Measurements from ENCODE around the gene ONECUT3.

DNA sequence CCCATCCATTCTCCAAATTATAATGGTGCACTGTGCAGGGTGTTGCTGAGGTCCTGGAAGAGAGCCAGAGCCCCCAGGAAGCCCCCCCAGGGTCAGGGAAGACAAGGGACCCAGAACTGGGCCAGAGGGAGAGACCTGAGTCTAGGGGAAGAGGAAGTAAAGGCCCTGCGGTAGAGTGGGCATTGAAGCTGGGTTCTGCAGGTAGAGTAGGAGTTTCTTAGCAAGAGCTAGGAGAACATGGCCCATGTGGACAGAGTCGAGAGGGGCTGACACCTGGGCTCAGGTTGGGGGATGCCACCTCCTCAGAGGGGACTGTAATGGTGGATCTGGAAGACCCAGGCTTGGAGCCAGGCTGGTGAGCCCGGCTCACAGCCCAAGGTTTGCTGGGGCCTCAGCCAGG lies 17.0 kb upstream of the ONECUT3 start:
- TF ChIP-seq, protein P1, sequence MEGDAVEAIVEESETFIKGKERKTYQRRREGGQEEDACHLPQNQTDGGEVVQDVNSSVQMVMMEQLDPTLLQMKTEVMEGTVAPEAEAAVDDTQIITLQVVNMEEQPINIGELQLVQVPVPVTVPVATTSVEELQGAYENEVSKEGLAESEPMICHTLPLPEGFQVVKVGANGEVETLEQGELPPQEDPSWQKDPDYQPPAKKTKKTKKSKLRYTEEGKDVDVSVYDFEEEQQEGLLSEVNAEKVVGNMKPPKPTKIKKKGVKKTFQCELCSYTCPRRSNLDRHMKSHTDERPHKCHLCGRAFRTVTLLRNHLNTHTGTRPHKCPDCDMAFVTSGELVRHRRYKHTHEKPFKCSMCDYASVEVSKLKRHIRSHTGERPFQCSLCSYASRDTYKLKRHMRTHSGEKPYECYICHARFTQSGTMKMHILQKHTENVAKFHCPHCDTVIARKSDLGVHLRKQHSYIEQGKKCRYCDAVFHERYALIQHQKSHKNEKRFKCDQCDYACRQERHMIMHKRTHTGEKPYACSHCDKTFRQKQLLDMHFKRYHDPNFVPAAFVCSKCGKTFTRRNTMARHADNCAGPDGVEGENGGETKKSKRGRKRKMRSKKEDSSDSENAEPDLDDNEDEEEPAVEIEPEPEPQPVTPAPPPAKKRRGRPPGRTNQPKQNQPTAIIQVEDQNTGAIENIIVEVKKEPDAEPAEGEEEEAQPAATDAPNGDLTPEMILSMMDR (conservative IDR thresholded peaks at IDR 0.05; ENCODE audit: low read length) = no peak
- TF ChIP-seq EZH2phosphoT487 (IDR thresholded peaks at IDR 0.05; ENCODE audit: borderline replicate concordance, low read depth, low read length) = no peak

Measured in OCI-LY7 (cell line).